GM12801 (cell line): ENCODE measurements around the gene OR2A42.
"Not testable (repeated sequence)": the region's sequence is repeated elsewhere in the genome, so short reads cannot be mapped to it uniquely, and the experiment has no call there.

Source experiments
- CTCF ChIP-seq: IDR thresholded peaks from one replicate; pipeline ENCODE4 v1.5.1; 2011; ENCODE audit warnings: control low read depth; ENCODE audit not compliant: insufficient read length; ENCODE audit errors: extremely low read depth

The OR2A42 gene

GRCh38 chr7:144239365-144239764 lies at the start of gene OR2A42:
OR2A42 (minus strand) TSS chr7:144239605; CDS start chr7:144232843, 6,762 bp downstream.
- not testable (repeated sequence) for TF ChIP-seq CTCF

GRCh38 chr7:144269188-144269587 lies 29.8 kb upstream of the OR2A42 start, which contains the start of gene CTAGE8:
CTAGE8 (minus strand) TSS chr7:144269288; CDS start chr7:144269250, 38 bp downstream.
- not testable (repeated sequence) for TF ChIP-seq CTCF

- not testable (repeated sequence) for TF ChIP-seq CTCF
These were observed 25.3 kb upstream of the OR2A42 start, which contains the start of gene OR2A7 for GRCh38 chr7:144264692-144265091. OR2A7 (minus strand) TSS chr7:144264792; CDS start chr7:144259628, 5,164 bp downstream.

- TF ChIP-seq CTCF, result no peak
These were observed 16.7 kb upstream of the OR2A42 start for GRCh38 chr7:144256112-144256511.

GRCh38 chr7:144255471-144255897 lies 16.1 kb upstream of the OR2A42 start:
- TF ChIP-seq CTCF, result no peak

DNA sequence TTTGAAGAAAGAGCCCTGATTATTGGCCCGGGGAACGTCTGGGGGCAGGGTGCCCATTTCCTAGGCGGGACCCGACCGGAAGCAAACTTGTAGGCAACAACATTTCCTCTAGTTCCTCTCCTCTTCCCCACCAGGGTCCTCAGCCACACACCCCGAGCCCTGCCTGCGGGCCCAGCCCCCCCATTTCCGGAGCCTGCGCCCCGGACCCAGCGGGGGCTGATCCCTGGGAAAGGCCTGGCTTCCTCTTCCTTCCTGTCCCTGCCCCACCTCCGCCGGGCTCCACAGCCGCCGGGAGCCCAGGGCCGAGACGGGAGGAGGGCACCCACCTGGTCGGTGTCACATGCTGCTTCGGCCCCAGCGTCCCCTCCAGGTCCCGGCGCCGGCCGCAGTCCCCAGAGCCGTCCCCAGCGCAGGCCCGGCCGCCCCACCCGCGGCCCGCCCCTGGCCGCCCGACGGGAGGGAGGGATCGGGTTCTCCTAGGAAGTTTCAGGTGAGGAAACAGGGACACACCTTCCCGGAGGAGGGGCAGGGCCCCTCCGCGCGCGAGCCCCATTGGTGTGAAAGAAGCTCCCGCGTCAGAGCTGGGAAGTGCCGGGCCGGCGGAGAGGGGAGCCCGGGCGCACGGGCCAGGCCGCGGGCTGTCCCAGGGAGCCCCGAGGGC lies 44.1 kb downstream of the OR2A42 start, which contains the start of gene ARHGEF35:
Gene ARHGEF35, minus strand, starts transcription at position 622 of the 661 bp plus-strand sequence. CDS start 7,450 bp downstream, outside the sequence.
- not testable (repeated sequence) for TF ChIP-seq CTCF

- not testable (repeated sequence) for TF ChIP-seq CTCF
These were observed 56.2 kb downstream of the OR2A42 start, which contains the start of gene CTAGE4 for GRCh38 chr7:144183166-144183565. CTAGE4 (plus strand) TSS chr7:144183466; CDS start chr7:144183504, 38 bp downstream.
